Stimulated activated CD8-positive, alpha-beta memory T cell treated with anti-CD3 and anti-CD28 coated beads, Interleukin-7, amount 100 ng/mL, for 24 hours (primary cell): ENCODE data around the gene SEMA4D.

Experiments
- DNase-seq: peaks from one replicate; pipeline ENCODE4 v3.0.0-alpha.2; 2020; ENCODE audit warnings: low read depth

Gene SEMA4D

GRCh38 chr9:89444925-89445765 is 52.8 kb downstream of the SEMA4D start:
- no peak for DNase-seq

GRCh38 chr9:89444274-89444673 is 53.6 kb downstream of the SEMA4D start:
- no peak for DNase-seq

GRCh38 chr9:89442981-89443814 is 54.7 kb downstream of the SEMA4D start:
- DNase-seq, result no peak

- no peak for DNase-seq
Observed at GRCh38 chr9:89442501-89442978, 55.4 kb downstream of the SEMA4D start.

GRCh38 chr9:89441986-89442385 is 55.9 kb downstream of the SEMA4D start:
- no peak for DNase-seq

- DNase-seq, result no peak
Observed at GRCh38 chr9:89441655-89441970, 56.3 kb downstream of the SEMA4D start.

GRCh38 chr9:89440951-89441654 is 56.8 kb downstream of the SEMA4D start:
- DNase-seq, result no peak

- DNase-seq, result no peak
Observed at GRCh38 chr9:89440548-89440947, 57.4 kb downstream of the SEMA4D start.

GRCh38 chr9:89440046-89440445 is 57.9 kb downstream of the SEMA4D start:
- DNase-seq, result no peak

- no peak for DNase-seq
Observed at GRCh38 chr9:89439571-89439970, 58.3 kb downstream of the SEMA4D start.

- DNase-seq, result no peak
Observed at GRCh38 chr9:89438194-89438593, 59.7 kb downstream of the SEMA4D start.

- no peak for DNase-seq
Observed at GRCh38 chr9:89437772-89438171, 60.1 kb downstream of the SEMA4D start.

- DNase-seq, result no peak
Observed at GRCh38 chr9:89436963-89437625, 60.8 kb downstream of the SEMA4D start.

GRCh38 chr9:89436326-89436725 is 61.6 kb downstream of the SEMA4D start:
- DNase-seq, result no peak

- DNase-seq, result no peak
Observed at GRCh38 chr9:89435071-89435823, 62.7 kb downstream of the SEMA4D start.

GRCh38 chr9:89434636-89435035 is 63.3 kb downstream of the SEMA4D start:
- DNase-seq, result no peak

- no peak for DNase-seq
Observed at GRCh38 chr9:89433826-89434225, 64.1 kb downstream of the SEMA4D start.

- no peak for DNase-seq
Observed at GRCh38 chr9:89432986-89433530, 64.9 kb downstream of the SEMA4D start.

GRCh38 chr9:89431930-89432725 is 65.8 kb downstream of the SEMA4D start:
- DNase-seq, result no peak

GRCh38 chr9:89430995-89431394 is 66.9 kb downstream of the SEMA4D start:
- DNase-seq, result no peak
